Tibial artery (tissue), 4 donors: ENCODE data around the gene CCDC85A.

Source experiments
- DNase-seq, 2 donors: peaks; one replicate each; pipeline ENCODE4 v3.0.0-alpha.2; 2019
- H3K27ac ChIP-seq, 2 donors: fragments of 200-600 bp; sonication (generic) in 1 of 2; 1 replicate in 1 of 2; 2 replicates in 1 of 2; pipeline ENCODE4 v1.5.1; 2018 to 2019; ENCODE audit warnings: mild to moderate bottlenecking in 1 of 2
- H3K27me3 ChIP-seq, 2 donors: fragments of 200-600 bp; sonication (generic) in 1 of 2; one replicate each; pipeline versions ENCODE4 v1.5.1 to v1.6.0; 2016 to 2019
- H3K36me3 ChIP-seq, 3 donors: fragments of 200-600 bp; sonication (generic) in 2 of 3; one replicate each; pipeline ENCODE4 v1.5.1; 2016 to 2019; ENCODE audit warnings: mild to moderate bottlenecking in 2 of 3
- H3K4me1 ChIP-seq, 4 donors: fragments of 200-600 bp; sonication (generic) in 2 of 4; 1 replicate in 3 of 4; 2 replicates in 1 of 4; pipeline ENCODE4 v1.5.1; 2016 to 2019
- H3K4me3 ChIP-seq, 2 donors: fragments of 200-600 bp; sonication (generic) in 1 of 2; 1 replicate in 1 of 2; 2 replicates in 1 of 2; pipeline ENCODE4 v1.5.1; 2018 to 2019; ENCODE audit warnings: mild to moderate bottlenecking in 2 of 2
- H3K9me3 ChIP-seq, 3 donors: fragments of 200-600 bp; sonication (generic) in 1 of 3; one replicate each; pipeline ENCODE4 v1.5.1; 2016 to 2019
- intact Hi-C: fragments of 100-400 bp; cut with DNase I; formaldehyde crosslinking; loops from one replicate; pipeline ENCODE4 v1.15.0; 2023; ENCODE audit warnings: low total_unique reads
- TF ChIP-seq, protein P1 (sequence below), 2 experiments: fragments of 200-600 bp in 1 of 2; fragments of 450-650 bp in 1 of 2; IDR thresholded peaks; one replicate each; pipeline ENCODE4 v1.5.1; 2017 to 2019; ENCODE audit warnings: antibody characterized with exemption in 2 of 2, mild to moderate bottlenecking in 1 of 2, moderate library complexity in 1 of 2

The CCDC85A gene

GRCh38 chr2:56170988-56171387, 12.8 kb upstream of the CCDC85A start:
- H3K27ac ChIP-seq = no peak overlapping the region
- TF ChIP-seq, protein P1, sequence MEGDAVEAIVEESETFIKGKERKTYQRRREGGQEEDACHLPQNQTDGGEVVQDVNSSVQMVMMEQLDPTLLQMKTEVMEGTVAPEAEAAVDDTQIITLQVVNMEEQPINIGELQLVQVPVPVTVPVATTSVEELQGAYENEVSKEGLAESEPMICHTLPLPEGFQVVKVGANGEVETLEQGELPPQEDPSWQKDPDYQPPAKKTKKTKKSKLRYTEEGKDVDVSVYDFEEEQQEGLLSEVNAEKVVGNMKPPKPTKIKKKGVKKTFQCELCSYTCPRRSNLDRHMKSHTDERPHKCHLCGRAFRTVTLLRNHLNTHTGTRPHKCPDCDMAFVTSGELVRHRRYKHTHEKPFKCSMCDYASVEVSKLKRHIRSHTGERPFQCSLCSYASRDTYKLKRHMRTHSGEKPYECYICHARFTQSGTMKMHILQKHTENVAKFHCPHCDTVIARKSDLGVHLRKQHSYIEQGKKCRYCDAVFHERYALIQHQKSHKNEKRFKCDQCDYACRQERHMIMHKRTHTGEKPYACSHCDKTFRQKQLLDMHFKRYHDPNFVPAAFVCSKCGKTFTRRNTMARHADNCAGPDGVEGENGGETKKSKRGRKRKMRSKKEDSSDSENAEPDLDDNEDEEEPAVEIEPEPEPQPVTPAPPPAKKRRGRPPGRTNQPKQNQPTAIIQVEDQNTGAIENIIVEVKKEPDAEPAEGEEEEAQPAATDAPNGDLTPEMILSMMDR (IDR thresholded peaks at IDR 0.05) = no peak
- no peak for DNase-seq
- intact Hi-C loops = no loop called here
- no peaks in the 10 kb centered on the region for H3K4me1 ChIP-seq
- no peaks in the 10 kb centered on the region for H3K9me3 ChIP-seq
- H3K27me3 ChIP-seq = no peaks in the 10 kb centered on the region
- no peak overlapping the region for H3K4me3 ChIP-seq
- no peaks in the 10 kb centered on the region for H3K36me3 ChIP-seq

- Histone ChIP-seq H3K4me1 (no peaks in the 10 kb centered on the region), H3K4me3 (no peak overlapping the region), H3K27ac (no peak overlapping the region), H3K9me3 (no peaks in the 10 kb centered on the region), H3K27me3 (peaks cover 0 to 11% of the 10 kb centered on the region in 2 donors), H3K36me3 (no peaks in the 10 kb centered on the region)
- intact Hi-C loops = no loop called here
- TF ChIP-seq, protein P1 (IDR thresholded peaks at IDR 0.05) = no peak
- DNase-seq = no peak
Observed at GRCh38 chr2:56175779-56176178, 8.0 kb upstream of the CCDC85A start.

- intact Hi-C loops = no loop called here
- Histone ChIP-seq H3K4me1 (no peaks in the 10 kb centered on the region), H3K27ac (no peak overlapping the region), H3K27me3 (peaks cover 0 to 11% of the 10 kb centered on the region in 2 donors), H3K9me3 (no peaks in the 10 kb centered on the region), H3K36me3 (no peaks in the 10 kb centered on the region), H3K4me3 (no peak overlapping the region)
- TF ChIP-seq, protein P1 (IDR thresholded peaks at IDR 0.05) = no peak
- no peak for DNase-seq
Observed at GRCh38 chr2:56177420-56178220, 6.2 kb upstream of the CCDC85A start.

DNA sequence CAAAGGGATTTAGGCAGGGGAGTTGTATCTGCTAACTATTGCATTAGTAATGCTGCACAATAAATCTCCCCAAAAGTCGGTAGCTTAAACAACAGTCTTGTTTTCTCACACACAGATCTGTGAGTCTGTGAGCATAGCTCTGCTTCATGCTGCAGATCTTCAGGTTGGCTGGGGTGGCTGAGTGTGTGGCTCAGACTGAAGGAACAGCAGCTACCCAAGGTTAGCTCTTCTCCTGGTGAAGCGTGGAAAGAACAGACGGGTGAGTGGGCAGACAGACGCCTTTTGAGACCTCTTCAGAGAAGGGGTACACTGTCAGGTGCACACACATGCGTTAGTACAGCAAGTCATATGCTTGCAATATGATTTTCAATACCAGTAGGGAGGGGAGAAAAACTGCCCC, 3.9 kb upstream of the CCDC85A start:
- H3K27ac ChIP-seq = no peak overlapping the region
- no peaks in the 10 kb centered on the region for H3K36me3 ChIP-seq
- H3K9me3 ChIP-seq = no peaks in the 10 kb centered on the region
- DNase-seq = no peak
- TF ChIP-seq, protein P1 (IDR thresholded peaks at IDR 0.05) = no peak
- H3K4me3 ChIP-seq = no peak overlapping the region
- peaks cover 0 to 25% of the 10 kb centered on the region in 2 donors for H3K27me3 ChIP-seq
- intact Hi-C loops = loop anchor here (5.0 to 10.0 kb wide), 2 partner anchors 567 to 1335 kb away; no protein-coding TSS in a partner anchor
- H3K4me1 ChIP-seq = peaks cover 0 to 17% (median 12%) of the 10 kb centered on the region in 4 donors

DNA sequence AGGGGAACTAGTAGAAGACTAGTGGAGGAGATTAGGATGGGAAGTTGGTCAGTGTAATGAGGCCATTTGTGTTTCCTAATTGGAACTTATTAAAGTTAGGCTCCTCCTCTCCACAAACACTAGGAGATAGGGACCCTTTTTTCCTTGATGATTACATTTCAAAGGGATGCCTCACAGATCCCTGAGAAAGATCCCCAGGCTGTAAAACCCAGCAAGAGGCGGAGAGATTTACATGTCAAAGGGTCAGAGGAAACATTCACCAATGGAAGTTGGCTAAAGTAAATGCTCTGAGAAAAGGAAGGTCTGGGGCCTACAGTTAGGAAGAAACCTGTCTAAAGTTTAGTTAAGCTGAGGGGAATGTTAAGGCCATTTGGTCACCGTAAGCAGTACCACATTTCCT, 1.4 kb upstream of the CCDC85A start:
- no peak overlapping the region for H3K27ac ChIP-seq
- no peaks in the 10 kb centered on the region for H3K9me3 ChIP-seq
- H3K4me1 ChIP-seq = peaks cover 0 to 29% (median 20%) of the 10 kb centered on the region in 4 donors
- no peak overlapping the region for H3K4me3 ChIP-seq
- peaks cover 0 to 31% of the 10 kb centered on the region in 2 donors for H3K27me3 ChIP-seq
- intact Hi-C loops = loop anchor here (5.0 to 10.0 kb wide), 2 partner anchors 565 to 1332 kb away; no protein-coding TSS in a partner anchor
- no peak for DNase-seq
- TF ChIP-seq, protein P1 (IDR thresholded peaks at IDR 0.05) = no peak
- H3K36me3 ChIP-seq = no peaks in the 10 kb centered on the region
